ENCODE data around the gene NRROS.

DNA sequence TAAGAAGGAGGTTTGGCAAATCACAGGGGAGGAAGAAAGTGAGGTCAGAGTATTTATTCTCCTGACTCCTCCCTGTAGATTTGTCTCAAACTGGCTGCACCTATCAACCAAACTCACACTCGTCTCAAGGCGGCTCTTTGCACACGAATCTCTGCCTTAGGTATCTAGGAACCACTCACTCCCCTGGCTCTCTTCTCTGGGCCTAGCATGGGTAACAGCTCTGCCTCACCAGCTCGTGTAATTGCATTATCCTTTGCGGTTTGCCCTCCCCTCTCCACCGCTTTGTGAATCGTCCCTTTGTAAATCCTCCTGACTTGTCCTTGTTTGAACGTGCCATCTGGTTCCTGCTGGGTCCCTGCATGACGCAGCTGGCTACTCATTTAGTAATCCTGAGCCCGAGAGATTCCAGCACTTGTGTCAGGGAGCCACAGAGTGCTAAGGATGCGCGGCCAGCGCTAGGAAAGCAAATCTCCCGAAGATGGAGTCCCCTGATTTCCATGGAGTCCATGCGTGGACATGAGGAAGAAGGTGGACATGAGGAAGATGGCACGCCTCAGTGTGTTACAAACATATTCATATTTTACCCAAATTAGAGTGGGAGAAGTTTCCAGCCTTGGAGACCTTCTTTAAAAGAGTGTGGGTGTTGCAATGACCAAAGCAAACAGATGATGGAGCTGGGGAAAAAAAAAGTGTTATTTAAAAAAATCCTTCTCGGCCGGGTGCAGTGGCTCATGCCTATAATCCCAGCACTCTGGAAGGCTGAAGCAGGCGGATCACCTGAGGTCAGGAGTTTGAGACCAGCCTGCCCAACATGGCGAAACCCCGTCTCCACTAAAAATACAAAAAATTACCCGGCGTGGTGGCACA is 26.7 kb downstream of the NRROS start:
- TF ChIP-seq, protein P1, sequence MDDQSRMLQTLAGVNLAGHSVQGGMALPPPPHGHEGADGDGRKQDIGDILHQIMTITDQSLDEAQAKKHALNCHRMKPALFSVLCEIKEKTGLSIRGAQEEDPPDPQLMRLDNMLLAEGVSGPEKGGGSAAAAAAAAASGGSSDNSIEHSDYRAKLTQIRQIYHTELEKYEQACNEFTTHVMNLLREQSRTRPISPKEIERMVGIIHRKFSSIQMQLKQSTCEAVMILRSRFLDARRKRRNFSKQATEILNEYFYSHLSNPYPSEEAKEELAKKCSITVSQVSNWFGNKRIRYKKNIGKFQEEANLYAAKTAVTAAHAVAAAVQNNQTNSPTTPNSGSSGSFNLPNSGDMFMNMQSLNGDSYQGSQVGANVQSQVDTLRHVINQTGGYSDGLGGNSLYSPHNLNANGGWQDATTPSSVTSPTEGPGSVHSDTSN (IDR thresholded peaks at IDR 0.05) = no peak
- no peak for TF ChIP-seq RAD21 (conservative IDR thresholded peaks at IDR 0.05 in 1 of 2, IDR thresholded peaks at IDR 0.05 in 1 of 2)

All from A549 (cell line).